B cell (primary cell): Measurements from ENCODE around the gene CPPED1. TPM values are rescaled to one million over a fixed set of nuclear protein-coding genes. Genes with fewer than 3 reads are reported as not detected.

Experiments
- ATAC-seq: fragments of 200-7000 bp; cut with Tn5 transposase; one replicate; pipeline ENCODE4 v1.10.0; 2021; ENCODE audit warnings: low read depth, mild to moderate bottlenecking, moderate number of reproducible peaks, moderate library complexity
- CTCF ChIA-PET: fragments of 350-600 bp; sonication (Branson Sonifier 250); formaldehyde crosslinking; loops from one replicate; lab custom pipeline; 2021; ENCODE audit warnings: antibody characterized with exemption, inconsistent platforms; lab: Charles Lee
- POLR2A ChIA-PET: fragments of 350-600 bp; sonication (Branson Sonifier 250); formaldehyde crosslinking; loops from one replicate; lab custom pipeline; 2021; ENCODE audit warnings: antibody characterized with exemption; lab: Charles Lee
- DNase-seq: peaks from one replicate; pipeline ENCODE4 v3.0.0; 2013
- H2AFZ ChIP-seq: 2 replicates; pipeline ENCODE4 v1.6.1; 2012; ENCODE audit warnings: mild to moderate bottlenecking, low read depth, low read length; ENCODE audit not compliant: insufficient read depth, poor library complexity, severe bottlenecking
- H3K27ac ChIP-seq, 2 donors: 1 replicate in 1 of 2; 2 replicates in 1 of 2; pipeline ENCODE4 v1.5.1; 2012 to 2013; ENCODE audit warnings: low read length in 2 of 2, mild to moderate bottlenecking in 2 of 2, moderate library complexity in 1 of 2
- H3K27me3 ChIP-seq, 4 experiments: fragments of 200-600 bp in 1 of 4; sonication (generic) in 1 of 4; replicated peaks in 1 of 4; 1 replicate in 2 of 4; 2 replicates in 2 of 4; pipeline versions ENCODE4 v1.6.1 to v1.7.0; 2013 to 2016; ENCODE audit warnings: low read length in 3 of 4, mild to moderate bottlenecking in 2 of 4, mixed read lengths in 1 of 4, moderate library complexity in 1 of 4; ENCODE audit not compliant: insufficient read depth in 4 of 4, control insufficient read depth in 3 of 4; ENCODE audit errors: control extremely low read depth in 1 of 4
- H3K36me3 ChIP-seq, 2 experiments: replicated peaks in 1 of 2; 1 replicate in 1 of 2; 2 replicates in 1 of 2; pipeline versions ENCODE4 v1.6.1 to v1.7.1; 2013; ENCODE audit warnings: low read length in 1 of 2; ENCODE audit not compliant: insufficient read depth in 2 of 2, control insufficient read depth in 1 of 2; ENCODE audit errors: control extremely low read depth in 1 of 2, extremely low read depth in 1 of 2
- H3K4me1 ChIP-seq, 2 donors: fragments of 200-600 bp in 1 of 2; sonication (generic) in 1 of 2; 1 replicate in 1 of 2; 2 replicates in 1 of 2; pipeline versions ENCODE4 v1.5.1 to v1.6.1; 2013 to 2017; ENCODE audit warnings: low read length in 2 of 2; ENCODE audit not compliant: control insufficient read depth in 2 of 2, insufficient read depth in 2 of 2
- H3K4me2 ChIP-seq: replicated peaks from 2 replicates; pipeline ENCODE3; 2012; ENCODE audit warnings: mild to moderate bottlenecking, low read depth, low read length; ENCODE audit not compliant: poor library complexity, severe bottlenecking
- H3K4me3 ChIP-seq, 5 experiments: fragments of 200-600 bp in 1 of 5; sonication (generic) in 1 of 5; 1 replicate in 3 of 5; 2 replicates in 2 of 5; pipeline versions ENCODE4 v1.5.1 to v1.7.0; 2011 to 2016; ENCODE audit warnings: low read length in 4 of 5, mild to moderate bottlenecking in 4 of 5, low read depth in 2 of 5, control low read depth in 1 of 5, moderate library complexity in 1 of 5; ENCODE audit not compliant: insufficient read depth in 1 of 5; ENCODE audit errors: control extremely low read depth in 1 of 5, extremely low read depth in 1 of 5
- H3K79me2 ChIP-seq: fragments of 200-600 bp; sonication (generic); one replicate; pipeline ENCODE4 v1.6.0; 2016; ENCODE audit warnings: low read length; ENCODE audit not compliant: control insufficient read depth, insufficient read depth
- H3K9ac ChIP-seq: fragments of 200-600 bp; sonication (generic); 2 replicates; pipeline ENCODE4 v1.6.1; 2017; ENCODE audit warnings: mild to moderate bottlenecking, low read length, moderate library complexity
- H3K9me3 ChIP-seq, 3 donors: one replicate each; pipeline versions ENCODE4 v1.6.1 to v1.7.1; 2013; ENCODE audit warnings: low read length in 2 of 3; ENCODE audit not compliant: control insufficient read depth in 2 of 3, insufficient read depth in 1 of 3; ENCODE audit errors: control extremely low read depth in 1 of 3
- H4K20me1 ChIP-seq: 2 replicates; pipeline ENCODE4 v1.6.0; 2012; ENCODE audit warnings: mild to moderate bottlenecking, low read length; ENCODE audit not compliant: insufficient read depth, control insufficient read depth, poor library complexity, severe bottlenecking
- H3K27ac Mint-ChIP-seq: one replicate; pipeline ENCODE4 v1.8.0; 2021; ENCODE audit warnings: mixed read lengths
- H3K27me3 Mint-ChIP-seq: one replicate; pipeline ENCODE4 v1.8.0; 2021; ENCODE audit warnings: mixed read lengths
- H3K4me1 Mint-ChIP-seq: one replicate; pipeline ENCODE4 v1.8.0; 2021; ENCODE audit warnings: mixed read lengths
- H3K4me3 Mint-ChIP-seq: one replicate; pipeline ENCODE4 v1.8.0; 2021; ENCODE audit warnings: mixed read lengths
- H3K9me3 Mint-ChIP-seq: one replicate; pipeline ENCODE4 v1.8.0; 2022; ENCODE audit warnings: mixed read lengths; ENCODE audit not compliant: insufficient read depth
- CTCF ChIP-seq: fragments of 200-600 bp; IDR thresholded peaks from one replicate; pipeline ENCODE4 v1.8.0; 2022; ENCODE audit warnings: antibody characterized with exemption, mild to moderate bottlenecking
- EZH2 ChIP-seq: IDR thresholded peaks from 2 replicates; pipeline ENCODE4 v1.6.1; 2012; ENCODE audit warnings: borderline replicate concordance, low read depth, mild to moderate bottlenecking, moderate library complexity, low read length; ENCODE audit not compliant: insufficient read depth, poor library complexity, severe bottlenecking
- WGBS: methylation state at CpG from one replicate; pipeline ENCODE4 v1.1.5; 2013; ENCODE audit warnings: missing lambda C conversion rate; ENCODE audit not compliant: insufficient coverage; 5-methylcytosine and 5-hydroxymethylcytosine counted together
- intact Hi-C: fragments of 100-400 bp; cut with micrococcal nuclease; formaldehyde crosslinking; loops from one replicate; pipeline ENCODE4 v1.10.0; 2022
- polyA plus RNA-seq: library from polyadenylated mRNA; depleted of rRNA; stranded (reverse); fragments of >200 nt; gene quantifications from 2 replicates; pipeline ENCODE4 v1.2.3, GENCODE V29; 2012
- total RNA-seq, 2 donors: library from RNA; stranded (reverse); fragments of 120-200 nt in 1 of 2; gene quantifications; 1 replicate in 1 of 2; 2 replicates in 1 of 2; pipeline versions ENCODE4 v1.2.3 to v1.2.4, GENCODE V29; 2013 to 2022

The CPPED1 gene
- total and polyA plus RNA-seq, 2 donors (not counting 1 experiment from before 2014, with no cell fraction given) = 5.9 to 11.3 TPM

- DNase-seq (no peak), ATAC-seq (no peak)
- no peaks in the 10 kb centered on the region for H3K4me1 Mint-ChIP-seq
- H3K9me3 Mint-ChIP-seq = peaks cover 4% of the 10 kb centered on the region
- no peak overlapping the region for H3K27ac Mint-ChIP-seq
- POLR2A ChIA-PET = no interaction called here
- TF ChIP-seq CTCF (no peak), EZH2 (no peak)
- Histone ChIP-seq H3K4me3 (no peak overlapping the region), H3K27ac (no peak overlapping the region), H3K36me3 (no peaks in the 10 kb centered on the region), H2AFZ (no peak overlapping the region), H3K79me2 (peaks cover 6% of the 10 kb centered on the region), H3K27me3 (no peaks in the 10 kb centered on the region), H3K9ac (no peak overlapping the region), H4K20me1 (no peaks in the 10 kb centered on the region), H3K9me3 (peaks cover 0 to 11% (median 5%) of the 10 kb centered on the region in 3 donors), H3K4me1 (no peaks in the 10 kb centered on the region), H3K4me2 (no peak overlapping the region)
- no peaks in the 10 kb centered on the region for H3K27me3 Mint-ChIP-seq
- no peak overlapping the region for H3K4me3 Mint-ChIP-seq
- 92% methylated on average over 2 of the region's 2 CpGs for WGBS
- CTCF ChIA-PET = no interaction called here
- intact Hi-C loops = no loop called here
Observed at GRCh38 chr16:12791340-12791739, 12.3 kb downstream of the CPPED1 start.

- ChIA-PET CTCF (no interaction called here), POLR2A (no interaction called here)
- H3K9me3 Mint-ChIP-seq = peaks cover 4% of the 10 kb centered on the region
- no peak overlapping the region for H3K4me3 ChIP-seq
- no peak overlapping the region for H3K27ac ChIP-seq
- H3K27ac Mint-ChIP-seq = no peak overlapping the region
- WGBS = 97% methylated on average over 6 of the region's 7 CpGs
- H3K4me2 ChIP-seq = no peak overlapping the region
- H3K79me2 ChIP-seq = peaks cover 6% of the 10 kb centered on the region
- H3K36me3 ChIP-seq = no peaks in the 10 kb centered on the region
- H3K27me3 Mint-ChIP-seq = no peaks in the 10 kb centered on the region
- intact Hi-C loops = no loop called here
- ATAC-seq = no peak
- H3K4me1 Mint-ChIP-seq = no peaks in the 10 kb centered on the region
- H3K27me3 ChIP-seq = no peaks in the 10 kb centered on the region
- no peak for DNase-seq
- no peaks in the 10 kb centered on the region for H4K20me1 ChIP-seq
- no peak overlapping the region for H3K4me3 Mint-ChIP-seq
- peaks cover 0 to 20% (median 5%) of the 10 kb centered on the region in 3 donors for H3K9me3 ChIP-seq
- H2AFZ ChIP-seq = no peak overlapping the region
- H3K9ac ChIP-seq = no peak overlapping the region
- no peaks in the 10 kb centered on the region for H3K4me1 ChIP-seq
- TF ChIP-seq EZH2 (no peak), CTCF (no peak)
Observed at GRCh38 chr16:12788758-12789157, 14.9 kb downstream of the CPPED1 start.
